ENCODE data around the gene REG3A. TPM values are rescaled to one million over a fixed set of nuclear protein-coding genes. Genes with fewer than 3 reads are reported as not detected.

Gene REG3A
- total RNA-seq, 1 experiment from 2014 or later: not detected

GRCh38 chr2:79131687-79132086 is 27.9 kb downstream of the REG3A start:
- Histone ChIP-seq H3K9me3 (ENCODE audit: low read length) (no peaks in the 10 kb centered on the region), H3K27ac (ENCODE audit: low read length) (no peak overlapping the region), H3K27me3 (ENCODE audit: low read length) (peaks cover 3% of the 10 kb centered on the region; the same call in 1 of the 2 replicates), H3K9ac (ENCODE audit: low read length) (no peak overlapping the region), H3K79me2 (ENCODE audit: low read length) (no peaks in the 10 kb centered on the region), H3K9me2 (replicated peaks; ENCODE audit: insufficient read depth, low read length) (no peaks in the 10 kb centered on the region), H2AFZ (ENCODE audit: low read length) (no peak overlapping the region), H3K36me3 (ENCODE audit: insufficient read depth, low read length) (no peaks in the 10 kb centered on the region), H3K4me1 (ENCODE audit: low read length) (no peaks in the 10 kb centered on the region), H3K4me2 (ENCODE audit: low read depth, low read length, poor library complexity, severe bottlenecking) (no peak overlapping the region), H3K4me3 (ENCODE audit: low read length) (no peak overlapping the region), H4K20me1 (ENCODE audit: insufficient read depth, low read depth, low read length) (no peaks in the 10 kb centered on the region)
- DNase-seq: peak; percentile 51

GRCh38 chr2:79129804-79130203 is 29.7 kb downstream of the REG3A start:
- no peak overlapping the region for H3K9ac ChIP-seq (ENCODE audit: low read length)
- H3K79me2 ChIP-seq (ENCODE audit: low read length): no peaks in the 10 kb centered on the region
- no peak for DNase-seq
- peaks cover 3% of the 10 kb centered on the region; the same call in 1 of the 2 replicates for H3K27me3 ChIP-seq (ENCODE audit: low read length)
- H3K27ac ChIP-seq (ENCODE audit: low read length): no peak overlapping the region
- no peak overlapping the region for H2AFZ ChIP-seq (ENCODE audit: low read length)
- H3K4me1 ChIP-seq (ENCODE audit: low read length): peaks cover 6% of the 10 kb centered on the region
- no peaks in the 10 kb centered on the region for H3K36me3 ChIP-seq (ENCODE audit: insufficient read depth, low read length)
- H3K9me2 ChIP-seq (replicated peaks; ENCODE audit: insufficient read depth, low read length): no peaks in the 10 kb centered on the region
- no peaks in the 10 kb centered on the region for H4K20me1 ChIP-seq (ENCODE audit: insufficient read depth, low read depth, low read length)
- H3K9me3 ChIP-seq (ENCODE audit: low read length): no peaks in the 10 kb centered on the region
- no peak overlapping the region for H3K4me2 ChIP-seq (ENCODE audit: low read depth, low read length, poor library complexity, severe bottlenecking)
- H3K4me3 ChIP-seq (ENCODE audit: low read length): no peak overlapping the region

- H3K4me3 ChIP-seq (ENCODE audit: low read length): no peak overlapping the region
- DNase-seq: no peak
- H3K36me3 ChIP-seq (ENCODE audit: insufficient read depth, low read length): no peaks in the 10 kb centered on the region
- no peaks in the 10 kb centered on the region; the same call in 1 of the 2 replicates for H3K27me3 ChIP-seq (ENCODE audit: low read length)
- H3K9ac ChIP-seq (ENCODE audit: low read length): no peak overlapping the region
- no peaks in the 10 kb centered on the region for H3K79me2 ChIP-seq (ENCODE audit: low read length)
- H4K20me1 ChIP-seq (ENCODE audit: insufficient read depth, low read depth, low read length): no peaks in the 10 kb centered on the region
- no peaks in the 10 kb centered on the region for H3K9me3 ChIP-seq (ENCODE audit: low read length)
- H3K27ac ChIP-seq (ENCODE audit: low read length): no peak overlapping the region
- no peak overlapping the region for H3K4me2 ChIP-seq (ENCODE audit: low read depth, low read length, poor library complexity, severe bottlenecking)
- peaks cover 6% of the 10 kb centered on the region for H3K4me1 ChIP-seq (ENCODE audit: low read length)
- H2AFZ ChIP-seq (ENCODE audit: low read length): no peak overlapping the region
- no peaks in the 10 kb centered on the region for H3K9me2 ChIP-seq (replicated peaks; ENCODE audit: insufficient read depth, low read length)
These were observed 30.3 kb downstream of the REG3A start for GRCh38 chr2:79129260-79129659.

GRCh38 chr2:79128406-79128805 is 31.1 kb downstream of the REG3A start:
- H3K27ac ChIP-seq (ENCODE audit: low read length): no peak overlapping the region
- H3K9me2 ChIP-seq (replicated peaks; ENCODE audit: insufficient read depth, low read length): no peaks in the 10 kb centered on the region
- no peaks in the 10 kb centered on the region for H3K36me3 ChIP-seq (ENCODE audit: insufficient read depth, low read length)
- H3K4me3 ChIP-seq (ENCODE audit: low read length): no peak overlapping the region
- no peaks in the 10 kb centered on the region for H3K79me2 ChIP-seq (ENCODE audit: low read length)
- no peak for DNase-seq
- H3K9me3 ChIP-seq (ENCODE audit: low read length): no peaks in the 10 kb centered on the region
- no peak overlapping the region for H3K9ac ChIP-seq (ENCODE audit: low read length)
- no peak overlapping the region for H3K4me2 ChIP-seq (ENCODE audit: low read depth, low read length, poor library complexity, severe bottlenecking)
- peaks cover 6% of the 10 kb centered on the region for H3K4me1 ChIP-seq (ENCODE audit: low read length)
- no peak overlapping the region for H2AFZ ChIP-seq (ENCODE audit: low read length)
- no peaks in the 10 kb centered on the region; the same call in 1 of the 2 replicates for H3K27me3 ChIP-seq (ENCODE audit: low read length)
- H4K20me1 ChIP-seq (ENCODE audit: insufficient read depth, low read depth, low read length): no peaks in the 10 kb centered on the region

GRCh38 chr2:79125721-79125985 is 33.9 kb downstream of the REG3A start:
- no peaks in the 10 kb centered on the region for H3K9me2 ChIP-seq (replicated peaks; ENCODE audit: insufficient read depth, low read length)
- H3K79me2 ChIP-seq (ENCODE audit: low read length): no peaks in the 10 kb centered on the region
- H3K36me3 ChIP-seq (ENCODE audit: insufficient read depth, low read length): no peaks in the 10 kb centered on the region
- H3K9me3 ChIP-seq (ENCODE audit: low read length): no peaks in the 10 kb centered on the region
- H3K4me2 ChIP-seq (ENCODE audit: low read depth, low read length, poor library complexity, severe bottlenecking): no peak overlapping the region
- H3K27ac ChIP-seq (ENCODE audit: low read length): no peak overlapping the region
- DNase-seq: no peak
- H3K4me1 ChIP-seq (ENCODE audit: low read length): peaks cover 6% of the 10 kb centered on the region
- no peak overlapping the region for H2AFZ ChIP-seq (ENCODE audit: low read length)
- H3K9ac ChIP-seq (ENCODE audit: low read length): no peak overlapping the region
- H3K27me3 ChIP-seq (ENCODE audit: low read length): no peaks in the 10 kb centered on the region
- no peaks in the 10 kb centered on the region for H4K20me1 ChIP-seq (ENCODE audit: insufficient read depth, low read depth, low read length)
- no peak overlapping the region for H3K4me3 ChIP-seq (ENCODE audit: low read length)

GRCh38 chr2:79124907-79125720 is 34.4 kb downstream of the REG3A start:
- Histone ChIP-seq H3K36me3 (ENCODE audit: insufficient read depth, low read length) (no peaks in the 10 kb centered on the region), H3K27ac (ENCODE audit: low read length) (no peak overlapping the region), H3K4me2 (ENCODE audit: low read depth, low read length, poor library complexity, severe bottlenecking) (no peak overlapping the region), H3K9me2 (replicated peaks; ENCODE audit: insufficient read depth, low read length) (no peaks in the 10 kb centered on the region), H4K20me1 (ENCODE audit: insufficient read depth, low read depth, low read length) (no peaks in the 10 kb centered on the region), H3K4me1 (ENCODE audit: low read length) (peaks cover 6% of the 10 kb centered on the region), H3K27me3 (ENCODE audit: low read length) (no peaks in the 10 kb centered on the region), H3K4me3 (ENCODE audit: low read length) (no peak overlapping the region), H3K9ac (ENCODE audit: low read length) (no peak overlapping the region), H2AFZ (ENCODE audit: low read length) (no peak overlapping the region), H3K9me3 (ENCODE audit: low read length) (no peaks in the 10 kb centered on the region), H3K79me2 (ENCODE audit: low read length) (no peaks in the 10 kb centered on the region)
- DNase-seq: no peak

- H3K36me3 ChIP-seq (ENCODE audit: insufficient read depth, low read length): no peaks in the 10 kb centered on the region
These were observed 36.9 kb downstream of the REG3A start for GRCh38 chr2:79122676-79123075.

GRCh38 chr2:79120194-79120713 is 39.3 kb downstream of the REG3A start, which contains the start of gene REG1A:
REG1A (plus strand) TSS chr2:79120488; CDS start chr2:79120862, 374 bp downstream.
- DNase-seq: no peak
- no peaks in the 10 kb centered on the region for H3K27me3 ChIP-seq (ENCODE audit: low read length)
- H3K4me3 ChIP-seq (ENCODE audit: low read length): no peak within 1 kb of the TSS
- H4K20me1 ChIP-seq (ENCODE audit: insufficient read depth, low read depth, low read length): no peaks in the 10 kb centered on the region
- no peak within 1 kb of the TSS for H3K9ac ChIP-seq (ENCODE audit: low read length)
- H3K27ac ChIP-seq (ENCODE audit: low read length): no peak within 1 kb of the TSS
- no peaks in the 10 kb centered on the region for H3K9me2 ChIP-seq (replicated peaks; ENCODE audit: insufficient read depth, low read length)
- no peak within 1 kb of the TSS for H2AFZ ChIP-seq (ENCODE audit: low read length)
- H3K4me2 ChIP-seq (ENCODE audit: low read depth, low read length, poor library complexity, severe bottlenecking): no peak within 1 kb of the TSS
- no peaks in the 10 kb centered on the region for H3K9me3 ChIP-seq (ENCODE audit: low read length)
- H3K79me2 ChIP-seq (ENCODE audit: low read length): no peaks in the 10 kb centered on the region
- no peaks in the 10 kb centered on the region for H3K36me3 ChIP-seq (ENCODE audit: insufficient read depth, low read length)
- H3K4me1 ChIP-seq (ENCODE audit: low read length): no peaks in the 10 kb centered on the region; the same call in 1 of the 2 replicates

More at GRCh38 chr2:79122676-79123075, 36.9 kb downstream of the REG3A start:
- peaks cover 6% of the 10 kb centered on the region for H3K4me1 ChIP-seq (ENCODE audit: low read length)
- H2AFZ ChIP-seq (ENCODE audit: low read length): no peak overlapping the region
- no peak overlapping the region for H3K9ac ChIP-seq (ENCODE audit: low read length)
- no peaks in the 10 kb centered on the region for H3K79me2 ChIP-seq (ENCODE audit: low read length)
- no peak for DNase-seq
- H3K27ac ChIP-seq (ENCODE audit: low read length): no peak overlapping the region
- no peak overlapping the region for H3K4me3 ChIP-seq (ENCODE audit: low read length)
- H3K9me2 ChIP-seq (replicated peaks; ENCODE audit: insufficient read depth, low read length): no peaks in the 10 kb centered on the region
- H3K9me3 ChIP-seq (ENCODE audit: low read length): no peaks in the 10 kb centered on the region
- no peaks in the 10 kb centered on the region for H3K27me3 ChIP-seq (ENCODE audit: low read length)
- H3K4me2 ChIP-seq (ENCODE audit: low read depth, low read length, poor library complexity, severe bottlenecking): no peak overlapping the region
- no peaks in the 10 kb centered on the region for H4K20me1 ChIP-seq (ENCODE audit: insufficient read depth, low read depth, low read length)
